T-helper 2 cell treated with Interferon-gamma antibody and Interleukin-4, amounts not matched to agents 5 μg/mL and 100 μg/mL, for 36 hours (primary cell): ENCODE measurements around the gene FKRP.

Source experiments
- DNase-seq: peaks from one replicate; pipeline ENCODE4 v3.0.0; 2021; ENCODE audit warnings: low spot score
- H3K27ac Mint-ChIP-seq: one replicate; pipeline ENCODE4 v1.8.0; 2021; ENCODE audit warnings: mild to moderate bottlenecking, mixed read lengths
- H3K27me3 Mint-ChIP-seq: one replicate; pipeline ENCODE4 v1.8.0; 2021; ENCODE audit warnings: low read depth, mixed read lengths
- H3K36me3 Mint-ChIP-seq: one replicate; pipeline ENCODE4 v1.8.0; 2021; ENCODE audit warnings: low read depth, mixed read lengths
- H3K4me1 Mint-ChIP-seq: one replicate; pipeline ENCODE4 v1.8.0; 2021; ENCODE audit warnings: low read depth, mixed read lengths
- H3K4me3 Mint-ChIP-seq: one replicate; pipeline ENCODE4 v1.8.0; 2022; ENCODE audit warnings: mild to moderate bottlenecking, moderate library complexity, mixed read lengths
- H3K9me3 Mint-ChIP-seq: one replicate; pipeline ENCODE4 v1.8.0; 2021; ENCODE audit warnings: mixed read lengths

Gene FKRP

GRCh38 chr19:46732172-46732938 is 13.5 kb upstream of the FKRP start:
- Mint-ChIP-seq H3K9me3 (no peaks in the 10 kb centered on the region), H3K27ac (no peak overlapping the region), H3K4me1 (peaks cover 11% of the 10 kb centered on the region), H3K27me3 (no peaks in the 10 kb centered on the region), H3K4me3 (no peak overlapping the region), H3K36me3 (peaks cover 34% of the 10 kb centered on the region)
- no peak for DNase-seq

DNA sequence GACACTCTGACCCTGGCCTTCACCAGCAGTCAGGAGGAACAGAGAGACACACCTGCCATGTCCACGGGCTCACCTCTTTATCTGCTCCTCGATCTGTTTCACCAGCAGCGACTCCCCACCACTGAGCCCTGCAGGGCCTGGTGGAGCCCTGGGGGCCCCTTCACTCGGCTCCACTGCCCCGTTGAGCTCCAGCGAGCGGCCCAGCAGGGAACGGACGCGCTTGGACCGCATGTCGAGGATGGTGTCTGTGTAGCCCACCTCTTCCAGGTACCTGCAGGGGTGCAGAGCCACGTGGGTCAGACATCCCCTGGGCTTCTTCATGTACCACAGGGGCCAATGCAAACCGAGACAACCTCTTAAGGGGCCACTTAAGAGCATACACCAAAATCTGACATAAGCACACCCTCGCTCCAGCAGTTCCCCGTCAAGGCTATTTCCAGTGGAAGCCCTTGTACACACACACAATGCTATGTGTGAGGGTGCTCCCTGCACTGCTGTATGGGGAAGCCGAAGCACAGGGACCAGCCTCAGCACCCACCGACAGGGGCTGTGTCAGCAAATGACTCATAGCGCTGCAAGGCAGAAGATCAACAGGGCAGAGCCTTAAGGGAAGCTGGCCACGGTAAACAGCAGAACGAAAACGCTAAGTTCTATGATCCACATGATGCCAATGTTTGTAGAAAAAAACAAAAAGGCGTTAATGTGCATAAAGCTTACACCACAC is 12.7 kb upstream of the FKRP start:
- no peak for DNase-seq
- Mint-ChIP-seq H3K36me3 (peaks cover 40% of the 10 kb centered on the region), H3K4me3 (no peak overlapping the region), H3K27me3 (no peaks in the 10 kb centered on the region), H3K9me3 (no peaks in the 10 kb centered on the region), H3K27ac (no peak overlapping the region), H3K4me1 (peaks cover 11% of the 10 kb centered on the region)

- Mint-ChIP-seq H3K9me3 (no peaks in the 10 kb centered on the region), H3K36me3 (peaks cover 36% of the 10 kb centered on the region), H3K4me1 (peaks cover 8% of the 10 kb centered on the region), H3K27me3 (no peaks in the 10 kb centered on the region), H3K4me3 (no peak overlapping the region), H3K27ac (no peak overlapping the region)
- DNase-seq: no peak
Observed at GRCh38 chr19:46733690-46734292, 12.1 kb upstream of the FKRP start.

- no peaks in the 10 kb centered on the region for H3K9me3 Mint-ChIP-seq
- peaks cover 30% of the 10 kb centered on the region for H3K36me3 Mint-ChIP-seq
- no peaks in the 10 kb centered on the region for H3K27me3 Mint-ChIP-seq
- H3K4me3 Mint-ChIP-seq: no peak overlapping the region
- peaks cover 7% of the 10 kb centered on the region for H3K4me1 Mint-ChIP-seq
- H3K27ac Mint-ChIP-seq: no peak overlapping the region
- no peak for DNase-seq
Observed at GRCh38 chr19:46736531-46737297, 9.1 kb upstream of the FKRP start.

- Mint-ChIP-seq H3K36me3 (peaks cover 27% of the 10 kb centered on the region), H3K4me3 (no peak overlapping the region), H3K27ac (no peak overlapping the region), H3K9me3 (no peaks in the 10 kb centered on the region), H3K4me1 (peaks cover 13% of the 10 kb centered on the region), H3K27me3 (no peaks in the 10 kb centered on the region)
- DNase-seq: no peak
Observed at GRCh38 chr19:46737298-46737654, 8.6 kb upstream of the FKRP start.

DNA sequence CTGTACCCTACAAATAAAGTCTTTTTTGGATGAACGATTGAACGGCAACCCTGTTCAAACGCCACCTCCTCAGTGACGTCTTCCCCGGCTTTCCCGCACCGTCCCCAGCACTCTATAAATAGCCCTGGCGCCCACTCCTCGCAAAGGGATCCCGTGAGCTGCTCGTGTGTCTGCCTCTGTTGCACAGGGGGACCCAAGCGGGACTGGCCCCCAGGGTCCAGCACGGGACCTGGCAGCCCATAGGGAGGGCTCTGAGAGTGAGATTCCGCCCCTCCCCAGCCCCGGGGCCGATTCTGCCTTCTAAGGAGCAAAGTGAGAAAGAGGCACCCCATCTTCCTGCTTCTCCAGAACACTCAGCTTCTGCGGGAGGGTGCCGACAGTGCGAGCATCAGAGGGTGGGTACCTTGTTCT is 8.1 kb upstream of the FKRP start:
- Mint-ChIP-seq H3K36me3 (peaks cover 28% of the 10 kb centered on the region), H3K9me3 (no peaks in the 10 kb centered on the region)
- no peak for DNase-seq

DNA sequence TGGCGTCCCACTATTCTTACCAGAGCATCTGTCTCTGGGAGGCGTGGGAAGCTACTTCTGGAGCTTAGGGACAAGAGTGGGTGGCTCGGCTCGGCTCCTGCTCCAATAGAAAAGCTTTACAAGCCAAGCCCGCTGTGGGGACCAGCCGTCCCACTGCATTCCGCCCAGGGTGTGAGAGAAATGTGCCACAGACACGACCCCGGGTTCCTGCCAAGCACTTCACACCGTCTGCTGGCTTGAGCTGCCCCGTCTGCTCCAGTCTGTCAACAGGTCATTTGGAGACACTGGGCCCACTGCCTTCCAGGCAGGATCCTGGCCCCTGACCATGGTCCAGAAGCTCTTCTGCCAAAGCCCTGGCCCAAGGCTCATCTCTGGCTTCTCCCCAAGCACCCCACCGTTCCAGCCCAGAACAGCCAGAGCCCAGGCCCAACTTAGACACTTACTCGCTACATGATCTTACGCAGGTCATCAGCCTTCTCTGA is 6.5 kb upstream of the FKRP start:
- no peak for DNase-seq
- no peak overlapping the region for H3K4me3 Mint-ChIP-seq
- no peaks in the 10 kb centered on the region for H3K9me3 Mint-ChIP-seq
- peaks cover 21% of the 10 kb centered on the region for H3K4me1 Mint-ChIP-seq
- peak overlapping the region; percentile 21 for H3K27ac Mint-ChIP-seq
- H3K36me3 Mint-ChIP-seq: peaks cover 26% of the 10 kb centered on the region
- H3K27me3 Mint-ChIP-seq: no peaks in the 10 kb centered on the region

More for the DNA sequence above, 8.1 kb upstream of the FKRP start:
- no peak overlapping the region for H3K27ac Mint-ChIP-seq
- H3K4me3 Mint-ChIP-seq: no peak overlapping the region
- no peaks in the 10 kb centered on the region for H3K27me3 Mint-ChIP-seq
- peaks cover 15% of the 10 kb centered on the region for H3K4me1 Mint-ChIP-seq

- H3K36me3 Mint-ChIP-seq: peaks cover 28% of the 10 kb centered on the region
- peaks cover 28% of the 10 kb centered on the region for H3K4me1 Mint-ChIP-seq
- no peaks in the 10 kb centered on the region for H3K27me3 Mint-ChIP-seq
- H3K4me3 Mint-ChIP-seq: no peak overlapping the region
- no peaks in the 10 kb centered on the region for H3K9me3 Mint-ChIP-seq
- H3K27ac Mint-ChIP-seq: no peak overlapping the region
- no peak for DNase-seq
Observed at GRCh38 chr19:46741447-46741846, 4.4 kb upstream of the FKRP start.

GRCh38 chr19:46742926-46743480 is 2.9 kb upstream of the FKRP start:
- H3K4me3 Mint-ChIP-seq: peak overlapping the region; percentile 38
- H3K36me3 Mint-ChIP-seq: peaks cover 21% of the 10 kb centered on the region
- no peaks in the 10 kb centered on the region for H3K27me3 Mint-ChIP-seq
- no peak for DNase-seq
- peaks cover 39% of the 10 kb centered on the region for H3K4me1 Mint-ChIP-seq
- no peaks in the 10 kb centered on the region for H3K9me3 Mint-ChIP-seq
- peak overlapping the region; percentile 45 for H3K27ac Mint-ChIP-seq

- Mint-ChIP-seq H3K27ac (peak overlapping the region; percentile 52), H3K4me3 (peak overlapping the region; percentile 92), H3K27me3 (no peaks in the 10 kb centered on the region), H3K9me3 (no peaks in the 10 kb centered on the region), H3K4me1 (peaks cover 40% of the 10 kb centered on the region), H3K36me3 (peaks cover 19% of the 10 kb centered on the region)
- DNase-seq: no peak
Observed at GRCh38 chr19:46744005-46744691, 1.7 kb upstream of the FKRP start.

DNA sequence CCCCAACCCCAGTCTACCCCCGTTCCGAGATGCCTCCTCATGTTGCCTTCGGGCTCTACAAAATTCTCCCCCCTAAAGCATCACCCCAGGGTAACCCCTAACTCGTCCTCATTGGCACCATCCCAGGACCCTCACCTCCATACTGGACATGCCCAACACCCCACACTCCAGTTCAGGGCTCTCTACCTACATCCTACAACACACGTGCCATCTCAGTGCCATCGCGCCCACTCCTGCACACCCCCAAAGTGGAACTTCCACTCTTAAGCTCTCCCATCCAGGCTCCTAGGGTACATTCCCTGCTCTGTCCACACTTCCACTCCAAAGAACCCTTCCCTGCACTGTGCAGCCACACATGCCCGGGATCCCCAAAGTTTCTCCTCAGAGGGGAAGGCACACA is 827 bp upstream of the FKRP start:
- H3K27me3 Mint-ChIP-seq: no peaks in the 10 kb centered on the region
- H3K27ac Mint-ChIP-seq: peak overlapping the region; percentile 87
- H3K9me3 Mint-ChIP-seq: no peaks in the 10 kb centered on the region
- H3K4me1 Mint-ChIP-seq: peaks cover 40% of the 10 kb centered on the region
- H3K4me3 Mint-ChIP-seq: peak overlapping the region; percentile 92
- peaks cover 15% of the 10 kb centered on the region for H3K36me3 Mint-ChIP-seq
- DNase-seq: no peak

DNA sequence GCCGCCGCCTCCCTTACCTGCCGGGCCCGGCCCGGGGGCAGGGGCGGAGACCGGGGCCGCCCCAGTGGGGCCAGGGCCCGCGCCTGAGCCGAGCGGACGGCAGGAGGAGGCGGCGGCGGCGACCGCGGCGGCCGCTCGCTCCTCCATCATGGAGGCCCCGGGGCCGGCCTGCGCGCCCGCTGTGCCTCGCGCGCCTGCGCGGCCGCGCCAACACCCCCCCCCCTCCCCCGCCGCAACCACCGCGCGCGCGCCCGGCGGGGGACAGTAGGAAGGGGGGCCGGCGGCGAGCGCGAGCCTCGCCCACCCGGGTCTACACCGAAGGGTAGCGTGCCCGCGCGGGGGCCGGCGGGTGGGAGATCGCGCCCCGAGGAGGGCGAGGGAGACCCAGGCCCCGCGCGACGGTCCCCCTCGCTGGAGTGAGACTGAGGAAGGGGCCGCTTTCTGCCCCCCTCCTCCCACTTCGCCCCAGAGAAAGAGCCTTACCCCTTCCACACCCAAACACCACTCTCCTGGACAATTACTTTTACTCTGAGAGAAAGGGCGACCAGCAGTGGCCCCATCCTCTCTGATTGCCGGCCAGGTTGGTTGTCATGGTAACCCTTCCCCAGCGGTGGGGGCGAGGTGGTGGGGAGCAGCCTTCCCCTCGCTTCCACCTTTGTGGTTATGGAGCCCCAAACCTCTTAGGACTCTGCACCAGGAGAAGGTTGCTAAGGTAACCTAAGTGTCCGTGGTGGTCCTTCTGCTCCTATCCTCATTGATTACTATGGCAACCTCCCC is 612 bp downstream of the FKRP start, which contains the start of gene STRN4:
TSS of gene STRN4 (minus strand) at position 170 of the 777 bp plus-strand sequence. CDS start at position 150, 20 bp downstream.
- Mint-ChIP-seq H3K4me1 (peaks cover 36% of the 10 kb centered on the region), H3K9me3 (no peaks in the 10 kb centered on the region), H3K4me3 (peak within 1 kb of the TSS; percentile 92), H3K27me3 (no peaks in the 10 kb centered on the region), H3K36me3 (peaks cover 19% of the 10 kb centered on the region), H3K27ac (peak within 1 kb of the TSS; percentile 87)
- DNase-seq: peak; percentile 38
